ENCODE measurements around the gene GPR50.

Gene GPR50

GRCh38 chrX:151176231-151176750 is at the start of gene GPR50:
Gene GPR50, plus strand, starts transcription at chrX:151176584. Its CDS starts 138 bp downstream, at chrX:151176722.
- DNase-seq (ENCODE audit: low spot score): no peak

- no peak for DNase-seq (ENCODE audit: low spot score)
Measured at GRCh38 chrX:151132531-151132930, 43.9 kb upstream of the GPR50 start.

- DNase-seq (ENCODE audit: low spot score): peak; percentile 43
Measured at GRCh38 chrX:151151665-151152267, 24.6 kb upstream of the GPR50 start.

DNA sequence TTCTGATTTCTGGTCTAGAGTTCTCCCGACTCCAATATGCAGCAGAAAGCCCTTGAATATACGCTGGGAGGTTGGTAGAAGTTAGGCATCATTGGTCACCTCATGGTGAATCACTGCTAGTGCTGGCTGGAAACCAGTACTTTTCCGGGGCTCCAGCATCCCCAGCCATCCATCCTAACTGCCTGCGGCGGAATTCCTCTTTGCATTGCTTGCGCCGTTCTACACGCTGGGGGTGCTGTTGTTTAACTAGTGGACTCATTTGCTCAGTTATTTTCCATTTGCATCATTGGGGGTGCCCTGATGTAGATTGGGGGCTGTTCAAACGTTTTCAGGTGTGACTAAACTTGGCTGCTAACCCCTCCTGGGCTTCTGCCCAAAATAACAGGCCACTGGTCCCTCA is 23.3 kb upstream of the GPR50 start:
- DNase-seq (ENCODE audit: low spot score): no peak

GRCh38 chrX:151153667-151154066 is 22.7 kb upstream of the GPR50 start:
- DNase-seq (ENCODE audit: low spot score): no peak

GRCh38 chrX:151155234-151155633 is 21.1 kb upstream of the GPR50 start:
- DNase-seq (ENCODE audit: low spot score): no peak

- DNase-seq (ENCODE audit: low spot score): no peak
Measured at GRCh38 chrX:151161690-151162089, 14.7 kb upstream of the GPR50 start.

DNA sequence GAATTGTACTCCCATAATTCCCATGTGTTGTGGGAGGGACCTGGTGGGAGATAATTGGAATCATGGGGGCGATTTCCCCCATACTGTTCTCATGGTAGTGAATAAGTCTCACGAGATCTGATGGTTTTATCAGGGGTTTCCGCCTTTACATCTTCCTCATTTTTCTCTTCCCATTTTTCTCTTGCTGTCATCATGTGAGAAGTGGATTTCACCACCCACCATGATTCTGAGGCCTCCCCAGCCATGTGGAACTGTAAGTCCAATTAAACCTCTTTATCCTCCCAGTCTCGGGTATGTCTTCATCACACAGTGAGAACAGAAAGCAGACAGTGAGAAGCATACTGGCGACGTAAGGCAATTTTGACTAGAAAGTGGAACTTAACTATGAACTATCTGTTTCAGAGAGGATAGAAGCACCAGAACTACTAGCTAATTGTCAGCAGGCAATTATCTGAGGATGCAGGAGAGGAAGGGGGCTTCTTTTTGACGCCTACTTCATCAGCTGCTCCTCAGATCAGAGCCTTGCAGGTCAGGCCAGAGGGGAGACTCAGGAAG is 8.5 kb upstream of the GPR50 start:
- no peak for DNase-seq (ENCODE audit: low spot score)

GRCh38 chrX:151169783-151170182 is 6.6 kb upstream of the GPR50 start:
- no peak for DNase-seq (ENCODE audit: low spot score)

DNA sequence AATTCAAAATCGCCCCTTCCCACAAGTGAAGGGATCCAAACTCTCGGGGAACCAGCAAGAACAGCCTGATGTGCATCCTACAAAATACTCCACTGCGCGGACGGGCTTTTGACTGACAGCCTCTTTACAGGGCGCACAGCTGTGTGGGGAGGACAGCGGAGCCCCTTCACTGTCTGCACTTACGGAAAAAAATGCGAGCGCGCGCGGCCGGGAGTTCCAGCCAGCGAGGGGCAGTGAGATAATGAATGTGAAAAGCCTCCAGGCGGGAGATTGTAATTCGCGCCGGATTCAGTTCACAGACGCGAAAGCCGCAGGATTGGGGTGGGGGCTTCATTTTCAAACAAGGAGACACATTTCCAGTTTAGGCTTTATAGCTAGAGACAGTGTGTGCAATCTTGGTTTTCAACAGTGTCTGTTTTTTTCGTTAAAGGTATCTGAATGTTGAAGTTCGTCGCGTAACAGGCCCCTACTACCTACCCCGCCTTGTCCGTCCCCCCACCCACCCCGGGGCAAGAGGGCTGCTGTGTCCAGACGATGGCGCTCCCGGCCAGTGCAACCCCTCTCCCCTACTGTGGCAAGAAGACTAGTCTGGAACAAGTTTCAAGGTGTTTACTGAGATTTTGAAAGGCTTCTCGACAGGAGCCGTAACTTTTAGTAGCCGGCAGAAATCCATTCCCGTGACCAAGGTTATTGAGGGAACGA is 1.7 kb upstream of the GPR50 start:
- no peak for DNase-seq (ENCODE audit: low spot score)

GRCh38 chrX:151175283-151176062 is 911 bp upstream of the GPR50 start:
- no peak for DNase-seq (ENCODE audit: low spot score)

DNA sequence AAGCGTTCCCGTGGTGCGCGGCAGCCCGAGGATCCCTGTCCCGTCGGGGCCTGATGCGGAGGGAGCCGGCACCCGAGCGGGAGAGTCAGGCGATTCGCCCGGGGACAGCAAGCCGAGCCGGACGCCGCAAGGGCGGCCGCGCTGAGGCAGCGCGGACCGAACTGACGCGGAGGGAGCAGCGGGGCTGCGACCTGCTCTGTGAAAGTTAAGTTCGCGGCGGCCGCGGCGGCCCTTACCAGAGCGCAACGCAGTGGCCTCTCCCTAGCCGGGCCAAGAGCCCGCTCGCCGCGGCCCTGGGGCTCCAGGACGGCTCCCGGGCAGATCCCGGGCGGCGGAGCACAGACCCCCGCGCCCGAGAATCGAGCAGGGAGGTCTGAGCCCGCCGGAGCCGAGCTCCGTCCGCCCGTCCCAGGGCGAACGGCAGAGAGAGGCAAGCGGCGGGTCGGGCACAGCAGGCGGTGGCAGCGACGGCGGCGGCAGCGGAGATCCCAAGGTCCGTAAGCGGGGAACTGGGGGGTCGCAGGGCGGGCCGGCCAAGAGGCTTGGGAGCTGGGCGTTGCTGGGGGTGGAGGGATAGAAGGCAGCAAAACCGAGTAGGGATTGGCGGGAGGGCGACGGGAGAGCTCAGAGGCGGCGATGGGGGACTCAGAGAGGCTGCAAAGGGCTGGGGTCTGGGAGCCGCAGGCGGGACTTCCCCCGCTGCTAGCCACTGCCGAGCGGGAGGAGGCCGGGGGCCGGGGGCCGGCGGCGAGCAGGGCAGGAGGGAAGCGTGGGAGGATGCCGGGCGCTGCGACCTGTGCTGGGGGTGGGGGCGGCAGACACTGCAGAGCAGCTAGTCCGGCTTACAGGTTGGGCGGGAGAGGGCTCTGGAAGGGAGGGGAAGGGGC is 1.0 kb downstream of the GPR50 start:
- DNase-seq (ENCODE audit: low spot score): no peak

DNA sequence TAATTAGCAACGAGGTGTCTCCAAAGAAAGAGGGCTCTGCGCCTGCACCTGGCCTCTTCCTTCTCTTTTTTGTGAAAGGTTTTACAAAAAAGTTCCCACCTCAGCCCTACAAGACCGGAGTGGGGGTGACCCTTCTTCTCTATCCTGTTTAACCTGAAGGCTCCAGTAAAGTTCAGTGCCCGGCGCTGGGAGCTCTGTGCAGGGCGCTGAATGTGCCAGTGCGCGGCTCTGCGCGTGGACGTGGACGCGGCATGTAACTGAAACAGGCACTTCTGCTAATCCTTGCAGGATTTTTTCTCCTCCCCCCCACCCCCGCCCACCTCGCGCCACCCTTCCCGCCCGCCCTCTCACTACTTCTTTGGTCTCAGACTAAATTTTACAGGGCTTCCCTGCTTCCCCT is 2.4 kb downstream of the GPR50 start:
- no peak for DNase-seq (ENCODE audit: low spot score)

DNA sequence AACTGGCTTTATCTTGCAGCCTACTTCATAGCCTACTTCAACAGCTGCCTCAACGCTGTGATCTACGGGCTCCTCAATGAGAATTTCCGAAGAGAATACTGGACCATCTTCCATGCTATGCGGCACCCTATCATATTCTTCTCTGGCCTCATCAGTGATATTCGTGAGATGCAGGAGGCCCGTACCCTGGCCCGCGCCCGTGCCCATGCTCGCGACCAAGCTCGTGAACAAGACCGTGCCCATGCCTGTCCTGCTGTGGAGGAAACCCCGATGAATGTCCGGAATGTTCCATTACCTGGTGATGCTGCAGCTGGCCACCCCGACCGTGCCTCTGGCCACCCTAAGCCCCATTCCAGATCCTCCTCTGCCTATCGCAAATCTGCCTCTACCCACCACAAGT is 4.0 kb downstream of the GPR50 start:
- DNase-seq (ENCODE audit: low spot score): no peak

- no peak for DNase-seq (ENCODE audit: low spot score)
Measured at GRCh38 chrX:151181088-151181487, 4.7 kb downstream of the GPR50 start.

GRCh38 chrX:151183233-151183753 is 6.9 kb downstream of the GPR50 start:
- DNase-seq (ENCODE audit: low spot score): no peak

DNA sequence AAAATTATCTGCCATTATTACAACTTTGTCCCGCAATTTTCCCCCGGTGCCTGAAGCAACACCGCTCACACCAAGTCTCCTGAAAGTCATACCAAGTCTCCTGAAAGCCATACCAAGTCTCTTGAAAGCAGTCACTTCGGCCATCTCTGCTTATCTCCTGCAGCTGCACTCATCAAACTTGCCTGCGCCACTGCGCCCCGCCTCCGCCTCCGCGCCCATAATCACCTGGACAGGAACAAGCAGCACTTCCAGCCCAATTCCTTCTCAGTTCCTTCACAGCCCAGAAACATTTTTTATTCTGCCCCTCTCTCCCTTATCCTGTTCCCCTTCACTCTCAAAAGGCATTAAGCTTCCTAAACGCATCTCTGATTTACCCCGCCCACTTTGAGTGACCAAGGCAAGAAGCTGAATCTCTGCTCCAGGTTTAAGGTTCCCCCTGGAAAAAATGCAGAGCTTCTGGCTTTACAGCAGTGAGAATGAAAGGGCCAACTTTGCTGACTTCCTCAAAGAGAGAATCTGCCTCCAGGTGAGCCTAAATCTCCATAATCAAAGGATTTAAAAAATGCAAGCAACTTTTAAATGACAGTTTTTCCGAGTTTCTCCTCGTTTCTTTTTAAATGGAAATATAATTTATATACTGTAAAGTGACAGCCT is 7.7 kb downstream of the GPR50 start:
- no peak for DNase-seq (ENCODE audit: low spot score)

GRCh38 chrX:151184705-151185104 is 8.3 kb downstream of the GPR50 start:
- no peak for DNase-seq (ENCODE audit: low spot score)

DNA sequence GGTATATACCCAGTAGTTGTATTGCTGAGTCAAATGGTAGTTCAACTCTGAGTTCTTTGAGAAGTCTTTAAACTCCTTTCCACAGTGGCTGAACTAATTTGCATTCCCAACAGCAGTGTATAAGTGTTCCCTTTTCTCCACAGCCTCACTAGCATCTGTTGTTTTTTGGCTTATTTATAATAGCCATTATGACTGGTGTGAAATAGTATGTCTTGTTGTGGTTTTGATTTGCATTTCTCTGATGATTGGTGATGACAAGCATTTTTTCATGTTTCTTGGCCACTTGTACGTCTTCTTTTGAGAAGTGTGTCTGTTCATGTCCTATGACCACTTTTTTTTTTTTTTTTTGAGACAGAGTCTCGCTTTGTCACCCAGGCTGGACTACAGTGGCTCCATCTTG is 30.5 kb downstream of the GPR50 start:
- no peak for DNase-seq (ENCODE audit: low spot score)

GRCh38 chrX:151225843-151226242 is 49.5 kb downstream of the GPR50 start:
- DNase-seq (ENCODE audit: low spot score): no peak

DNA sequence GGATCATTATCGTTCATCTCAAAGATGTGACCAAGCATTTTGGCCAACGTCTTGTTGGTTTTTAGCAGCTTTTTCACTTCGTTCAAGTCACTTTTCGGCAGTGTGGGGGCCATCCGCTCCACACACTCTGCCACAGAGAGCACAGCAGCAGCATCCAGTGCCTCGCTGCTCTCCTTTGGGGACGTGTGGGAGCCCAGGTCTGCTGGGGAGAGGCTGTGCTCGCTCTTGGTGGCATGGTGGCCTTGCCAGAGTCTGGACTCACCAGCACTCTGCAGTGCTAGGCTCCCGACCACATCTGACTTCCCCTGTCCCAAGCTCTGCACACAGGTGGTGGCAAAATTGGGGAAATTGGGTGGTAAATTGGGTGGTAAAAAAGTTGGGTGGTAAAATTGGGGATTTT is 50.6 kb downstream of the GPR50 start:
- DNase-seq (ENCODE audit: low spot score): no peak
